K562 (cell line): ENCODE results near the gene SNRPD2. TPM values are rescaled to one million over a fixed set of nuclear protein-coding genes. Genes with fewer than 3 reads are reported as not detected.

ENCODE experiments used
- CXXC5 ChIP-seq: fragments of 250-450 bp; sonication (Bioruptor Pico); IDR thresholded peaks from 2 replicates; pipeline ENCODE4 v1.8.0; 2022; ENCODE audit warnings: inconsistent platforms, mild to moderate bottlenecking, moderate library complexity
- GTF2F1 ChIP-seq: IDR thresholded peaks from 2 replicates; pipeline ENCODE4 v1.6.1; 2011; ENCODE audit warnings: low read depth, low read length, improper control_type of control experiment
- HNRNPH1 ChIP-seq: fragments of 200-400 bp; formaldehyde crosslinking; optimal IDR thresholded peaks from 2 replicates; pipeline ENCODE3; 2017; ENCODE audit warnings: low read depth, mild to moderate bottlenecking, low read length, moderate library complexity
- MNT ChIP-seq, 2 experiments: fragments of 450-650 bp; conservative IDR thresholded peaks; 2 replicates each; pipeline ENCODE4 v1.6.1; 2017; ENCODE audit warnings: mild to moderate bottlenecking in 2 of 2, moderate library complexity in 2 of 2
- NKRF ChIP-seq: fragments of 450-650 bp; IDR thresholded peaks from 2 replicates; pipeline ENCODE4 v1.6.1; 2016; ENCODE audit warnings: borderline replicate concordance
- RFX7 ChIP-seq: fragments of 250-450 bp; sonication (Bioruptor Pico); IDR thresholded peaks from 2 replicates; pipeline ENCODE4 v1.5.1; 2021; ENCODE audit warnings: mild to moderate bottlenecking
- SPI1 ChIP-seq: IDR thresholded peaks from 2 replicates; pipeline ENCODE4 v1.6.1; 2011; ENCODE audit warnings: low read depth, low read length, control low read depth, borderline replicate concordance
- SUPT5H ChIP-seq: fragments of 450-650 bp; IDR thresholded peaks from 2 replicates; pipeline ENCODE4 v1.6.1; 2016
- ZKSCAN1 ChIP-seq: fragments of 150-350 bp; IDR thresholded peaks from 2 replicates; pipeline ENCODE4 v1.6.1; 2016; ENCODE audit warnings: low read depth, low read length
- ZNF134 ChIP-seq: fragments of 250-450 bp; sonication (Bioruptor Pico); conservative IDR thresholded peaks from 2 replicates; pipeline ENCODE4 v1.4.0; 2020
- polyA plus RNA-seq, 8 experiments: library from polyadenylated mRNA; depleted of rRNA in 4 of 8; stranded (reverse) in 5 of 8; unstranded in 3 of 8; fragments of >200 nt; fragmentation: Nextera tagmentation in 2 of 8; fragmentation: Illumina TruSeq in 1 of 8; extraction: Ambion mirVana in 2 of 8; extraction: Trizol in 1 of 8; gene quantifications; 2 replicates each; pipeline versions ENCODE4 v1.2.1 to v1.2.3, GENCODE V29; 2011 to 2014; ENCODE audit warnings: inconsistent platforms in 1 of 8, missing spikeins in 1 of 8
- total RNA-seq, 7 experiments: library from RNA; depleted of rRNA in 6 of 7; stranded (reverse); fragments of >200 nt in 6 of 7; fragmentation: Illumina TruSeq in 2 of 7; extraction: Trizol in 2 of 7; gene quantifications; 2 replicates each; pipeline versions ENCODE4 v1.2.1 to v1.2.3, GENCODE V29; 2011 to 2021; ENCODE audit warnings: low replicate concordance in 1 of 7
- TF ChIP-seq, protein P1 (sequence below), 2 experiments: fragments of 450-650 bp; IDR thresholded peaks; 2 replicates each; pipeline ENCODE4 v1.6.1; 2016; ENCODE audit warnings: mild to moderate bottlenecking in 2 of 2, borderline replicate concordance in 1 of 2, low read depth in 1 of 2, moderate library complexity in 1 of 2
- TF ChIP-seq, protein P2 (sequence below): fragments of 250-450 bp; sonication (Bioruptor Pico); IDR thresholded peaks from 2 replicates; pipeline ENCODE4 v1.4.0; 2020

SNRPD2 gene
- total and polyA plus RNA-seq, 9 of the 15 experiments (the other 6 are each of a cell fraction or from before 2014, with no cell fraction given) = 728 to 4,411 (median 1,029) TPM

DNA sequence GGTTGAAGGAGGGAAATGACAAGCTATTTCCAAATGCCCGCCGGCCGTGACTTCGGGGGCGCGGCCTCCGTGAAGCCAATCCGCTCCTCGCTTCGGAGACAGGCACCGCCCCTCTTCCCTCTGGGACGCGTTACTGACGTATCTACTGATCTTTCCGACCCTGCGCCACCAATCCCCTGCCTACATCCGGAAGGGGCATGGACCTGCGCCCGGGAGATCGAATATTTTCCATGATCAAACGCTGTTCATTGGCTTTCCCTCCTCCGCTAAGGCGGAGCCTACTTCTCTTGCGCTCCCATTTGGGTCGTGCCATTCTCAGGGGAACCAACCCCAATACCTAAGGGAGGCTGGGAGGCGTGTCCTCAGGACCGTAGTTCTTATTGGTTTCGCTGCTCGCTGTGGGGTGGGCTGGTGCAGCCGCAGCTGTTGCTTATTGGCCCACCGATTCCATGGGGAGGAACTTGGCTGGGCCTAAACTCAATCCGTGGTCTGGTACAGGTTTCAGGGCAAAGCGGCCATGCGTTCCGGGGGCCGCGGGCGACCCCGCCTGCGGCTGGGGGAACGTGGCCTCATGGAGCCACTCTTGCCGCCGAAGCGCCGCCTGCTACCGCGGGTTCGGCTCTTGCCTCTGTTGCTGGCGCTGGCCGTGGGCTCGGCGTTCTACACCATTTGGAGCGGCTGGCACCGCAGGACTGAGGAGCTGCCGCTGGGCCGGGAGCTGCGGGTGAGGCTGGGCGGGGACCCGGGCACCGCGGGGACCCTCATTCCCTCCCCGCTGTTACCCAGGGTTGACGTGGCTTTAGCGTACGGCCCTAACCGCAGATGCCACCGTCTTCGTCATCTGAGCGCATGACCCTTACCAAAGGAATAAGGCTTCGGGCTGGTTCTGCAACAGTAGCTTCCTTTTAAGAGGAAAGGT lies 693 bp upstream of the SNRPD2 start, which contains the start of gene QPCTL (continued):
- TF ChIP-seq, protein P1, sequence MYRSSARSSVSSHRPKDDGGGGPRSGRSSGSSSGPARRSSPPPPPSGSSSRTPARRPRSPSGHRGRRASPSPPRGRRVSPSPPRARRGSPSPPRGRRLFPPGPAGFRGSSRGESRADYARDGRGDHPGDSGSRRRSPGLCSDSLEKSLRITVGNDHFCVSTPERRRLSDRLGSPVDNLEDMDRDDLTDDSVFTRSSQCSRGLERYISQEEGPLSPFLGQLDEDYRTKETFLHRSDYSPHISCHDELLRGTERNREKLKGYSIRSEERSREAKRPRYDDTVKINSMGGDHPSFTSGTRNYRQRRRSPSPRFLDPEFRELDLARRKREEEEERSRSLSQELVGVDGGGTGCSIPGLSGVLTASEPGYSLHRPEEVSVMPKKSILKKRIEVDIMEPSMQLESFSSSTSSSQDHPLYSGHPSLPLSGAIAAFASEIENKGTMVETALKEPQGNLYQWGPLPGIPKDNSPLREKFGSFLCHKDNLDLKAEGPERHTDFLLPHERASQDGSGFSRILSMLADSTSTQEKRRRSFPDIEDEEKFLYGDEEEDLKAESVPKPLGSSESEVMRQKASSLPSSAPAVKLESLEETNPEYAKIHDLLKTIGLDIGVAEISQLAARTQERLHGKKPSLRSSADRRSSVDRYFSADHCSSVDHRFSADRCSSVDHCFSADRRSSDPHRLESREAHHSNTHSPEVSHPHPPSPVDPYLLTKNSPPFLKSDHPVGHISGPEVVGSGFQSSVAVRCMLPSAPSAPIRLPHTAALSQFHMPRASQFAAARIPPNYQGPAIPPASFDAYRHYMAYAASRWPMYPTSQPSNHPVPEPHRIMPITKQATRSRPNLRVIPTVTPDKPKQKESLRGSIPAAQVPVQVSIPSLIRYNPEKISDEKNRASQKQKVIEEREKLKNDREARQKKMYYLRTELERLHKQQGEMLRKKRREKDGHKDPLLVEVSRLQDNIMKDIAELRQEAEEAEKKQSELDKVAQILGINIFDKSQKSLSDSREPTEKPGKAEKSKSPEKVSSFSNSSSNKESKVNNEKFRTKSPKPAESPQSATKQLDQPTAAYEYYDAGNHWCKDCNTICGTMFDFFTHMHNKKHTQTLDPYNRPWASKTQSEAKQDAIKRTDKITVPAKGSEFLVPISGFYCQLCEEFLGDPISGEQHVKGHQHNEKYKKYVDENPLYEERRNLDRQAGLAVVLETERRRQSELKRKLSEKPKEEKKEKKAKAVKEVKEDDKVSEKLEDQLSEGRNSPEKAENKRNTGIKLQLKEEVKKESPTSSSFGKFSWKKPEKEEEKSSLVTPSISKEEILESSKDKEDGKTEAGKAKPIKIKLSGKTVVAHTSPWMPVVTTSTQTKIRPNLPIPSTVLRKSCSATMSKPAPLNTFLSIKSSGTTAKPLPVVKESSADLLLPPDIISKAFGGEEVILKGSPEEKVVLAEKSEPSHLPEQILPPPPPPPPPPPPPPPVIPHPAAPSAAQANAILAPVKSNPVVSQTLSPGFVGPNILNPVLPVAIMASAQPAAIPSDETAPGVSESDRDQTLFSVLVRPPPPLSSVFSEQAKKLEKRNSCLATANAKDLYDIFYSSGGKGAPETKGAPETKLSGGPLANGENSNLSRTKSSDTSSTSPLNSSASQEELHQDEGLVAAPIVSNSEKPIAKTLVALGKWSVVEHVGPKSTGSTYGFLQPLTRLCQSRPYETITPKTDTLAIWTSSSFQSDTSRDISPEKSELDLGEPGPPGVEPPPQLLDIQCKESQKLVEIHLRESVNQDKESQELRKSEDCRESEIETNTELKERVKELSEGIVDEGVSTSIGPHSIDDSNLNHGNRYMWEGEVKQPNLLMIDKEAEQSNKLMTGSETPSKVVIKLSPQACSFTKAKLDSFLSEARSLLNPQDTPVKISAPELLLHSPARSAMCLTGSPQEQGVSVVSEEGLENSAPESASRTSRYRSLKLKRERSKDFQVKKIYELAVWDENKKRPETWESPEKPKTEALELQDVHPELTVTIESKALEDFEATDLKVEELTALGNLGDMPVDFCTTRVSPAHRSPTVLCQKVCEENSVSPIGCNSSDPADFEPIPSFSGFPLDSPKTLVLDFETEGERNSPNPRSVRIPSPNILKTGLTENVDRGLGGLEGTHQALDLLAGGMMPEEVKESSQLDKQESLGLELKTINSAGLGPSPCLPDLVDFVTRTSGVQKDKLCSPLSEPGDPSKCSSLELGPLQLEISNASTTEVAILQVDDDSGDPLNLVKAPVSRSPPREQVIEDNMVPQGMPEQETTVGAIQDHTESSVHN (IDR thresholded peaks at IDR 0.05; ENCODE audit: borderline replicate concordance in 1 of 2, low read depth in 1 of 2) = no peak
- no peak for TF ChIP-seq RFX7 (CRISPR knock-in tag)
- TF ChIP-seq GTF2F1 = no peak
- TF ChIP-seq, protein P2, sequence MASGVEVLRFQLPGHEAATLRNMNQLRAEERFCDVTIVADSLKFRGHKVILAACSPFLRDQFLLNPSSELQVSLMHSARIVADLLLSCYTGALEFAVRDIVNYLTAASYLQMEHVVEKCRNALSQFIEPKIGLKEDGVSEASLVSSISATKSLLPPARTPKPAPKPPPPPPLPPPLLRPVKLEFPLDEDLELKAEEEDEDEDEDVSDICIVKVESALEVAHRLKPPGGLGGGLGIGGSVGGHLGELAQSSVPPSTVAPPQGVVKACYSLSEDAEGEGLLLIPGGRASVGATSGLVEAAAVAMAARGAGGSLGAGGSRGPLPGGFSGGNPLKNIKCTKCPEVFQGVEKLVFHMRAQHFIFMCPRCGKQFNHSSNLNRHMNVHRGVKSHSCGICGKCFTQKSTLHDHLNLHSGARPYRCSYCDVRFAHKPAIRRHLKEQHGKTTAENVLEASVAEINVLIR (CRISPR knock-in tag) = peak; percentile 44; the same call in 1 of the 2 replicates
- TF ChIP-seq MNT (conservative IDR thresholded peaks at IDR 0.05) = peak in 1 of 2 experiments; percentile 54; a peak in 3 of 4 replicates
- peak; percentile 79; the same call in 1 of the 2 replicates for TF ChIP-seq SPI1
- TF ChIP-seq SUPT5H = peak; percentile 87
- no peak for TF ChIP-seq HNRNPH1
- TF ChIP-seq CXXC5 = no peak; the same call in 1 of the 2 replicates
- TF ChIP-seq ZNF134 (CRISPR knock-in tag) = no peak
- no peak for TF ChIP-seq NKRF
- no peak; the same call in 1 of the 2 replicates for TF ChIP-seq ZKSCAN1
